Measurements from ENCODE around the gene S100A8. TPM values are rescaled to one million over a fixed set of nuclear protein-coding genes. Genes with fewer than 3 reads are reported as not detected.
"Not testable (repeated sequence)": the region's sequence is repeated elsewhere in the genome, so short reads cannot be mapped to it uniquely, and the experiment has no call there.

S100A8 gene
- not detected in 2 replicates for total RNA-seq

GRCh38 chr1:153390938-153391710 lies at the start of gene S100A8:
S100A8 (minus strand) TSS chr1:153391073; CDS start chr1:153390535, 538 bp downstream.
- intact Hi-C loops (cut with micrococcal nuclease) = no loop called here

- intact Hi-C loops (cut with micrococcal nuclease) = no loop called here
These were observed 48.4 kb upstream of the S100A8 start for GRCh38 chr1:153439273-153439672.

GRCh38 chr1:153438599-153438998 lies 47.7 kb upstream of the S100A8 start:
- intact Hi-C loops (cut with micrococcal nuclease) = no loop called here

- intact Hi-C loops (cut with micrococcal nuclease) = no loop called here
These were observed 46.4 kb upstream of the S100A8 start for GRCh38 chr1:153437236-153437635.

- intact Hi-C loops (cut with micrococcal nuclease) = no loop called here
These were observed 44.0 kb upstream of the S100A8 start for GRCh38 chr1:153434746-153435455.

GRCh38 chr1:153432874-153433681 lies 42.2 kb upstream of the S100A8 start:
- intact Hi-C loops (cut with micrococcal nuclease) = no loop called here

GRCh38 chr1:153431928-153432327 lies 41.1 kb upstream of the S100A8 start:
- intact Hi-C loops (cut with micrococcal nuclease) = no loop called here

- intact Hi-C loops (cut with micrococcal nuclease) = no loop called here
These were observed 40.6 kb upstream of the S100A8 start for GRCh38 chr1:153431427-153431826.

- intact Hi-C loops (cut with micrococcal nuclease) = no loop called here
These were observed 40.1 kb upstream of the S100A8 start for GRCh38 chr1:153431002-153431401.

GRCh38 chr1:153430561-153430960 lies 39.7 kb upstream of the S100A8 start:
- intact Hi-C loops (cut with micrococcal nuclease) = no loop called here

GRCh38 chr1:153430166-153430553 lies 39.3 kb upstream of the S100A8 start:
- intact Hi-C loops (cut with micrococcal nuclease) = no loop called here

GRCh38 chr1:153429266-153430165 lies 38.6 kb upstream of the S100A8 start:
- intact Hi-C loops (cut with micrococcal nuclease) = no loop called here

- intact Hi-C loops (cut with micrococcal nuclease) = no loop called here
These were observed 37.9 kb upstream of the S100A8 start for GRCh38 chr1:153428791-153429190.

GRCh38 chr1:153428073-153428638 lies 37.3 kb upstream of the S100A8 start:
- intact Hi-C loops (cut with micrococcal nuclease) = no loop called here

GRCh38 chr1:153426809-153427208 lies 35.9 kb upstream of the S100A8 start:
- intact Hi-C loops (cut with micrococcal nuclease) = no loop called here

- intact Hi-C loops (cut with micrococcal nuclease) = loop anchor here (1.0 kb wide), 1 partner anchor 30 kb away; no protein-coding TSS in a partner anchor
These were observed 31.7 kb upstream of the S100A8 start for GRCh38 chr1:153422450-153423068.

GRCh38 chr1:153420306-153420705 lies 29.4 kb upstream of the S100A8 start:
- intact Hi-C loops (cut with micrococcal nuclease) = no loop called here

- intact Hi-C loops (cut with micrococcal nuclease) = not testable (repeated sequence)
These were observed 28.5 kb upstream of the S100A8 start for GRCh38 chr1:153419436-153419793.

- intact Hi-C loops (cut with micrococcal nuclease) = not testable (repeated sequence)
These were observed 28.0 kb upstream of the S100A8 start for GRCh38 chr1:153418758-153419435.
